ENCODE results near the gene SOWAHA. TPM values are rescaled to one million over a fixed set of nuclear protein-coding genes. Genes with fewer than 3 reads are reported as not detected.

Gene SOWAHA
- total and polyA plus RNA-seq, 2 of the 4 experiments (the other 2 are of a cell fraction): 0.03 TPM; not detected in 1

- CTCF ChIA-PET: no interaction called here
These were observed 40.7 kb downstream of the SOWAHA start for GRCh38 chr5:132853790-132854189.

More at GRCh38 chr5:132853790-132854189, 40.7 kb downstream of the SOWAHA start:
- no CpG with 5 or more reads among the region's 1 CpG for WGBS, 2 experiments (ENCODE audit: extremely low coverage in 2 of 2, insufficient read length in 1 of 2)
- POLR2A ChIA-PET (ENCODE audit: unreplicated experiment): no interaction called here
- no peaks in the 10 kb centered on the region for H3K27me3 ChIP-seq (ENCODE audit: control insufficient read depth, insufficient read depth, low read length)
- H2BK120ac ChIP-seq (ENCODE audit: low read depth, low read length): no peak overlapping the region
- H3K9ac ChIP-seq (ENCODE audit: low read depth, low read length): no peak overlapping the region
- H3K56ac ChIP-seq (ENCODE audit: extremely low read depth, insufficient read depth, low read length): no peak overlapping the region
- H4K20me1 ChIP-seq (ENCODE audit: insufficient read depth, low read length): no peaks in the 10 kb centered on the region
- dilution Hi-C loops (cut with HindIII; ENCODE audit: low sequenced_read_pairs, unreplicated experiment) (no loop called here), intact Hi-C loops (cut with micrococcal nuclease) (no loop called here), in situ Hi-C loops (cut with MboI; ENCODE audit: low sequenced_read_pairs) (no loop called here)
- no peak for DNase-seq
- no peaks in the 10 kb centered on the region for H3K9me3 ChIP-seq (ENCODE audit: control insufficient read depth, insufficient read depth, low read length)
- H4K91ac ChIP-seq (ENCODE audit: insufficient read depth, low read depth, low read length): no peak overlapping the region
- H4K8ac ChIP-seq (ENCODE audit: low read depth in 2 of 2, low read length in 2 of 2): no peak overlapping the region
- no peak overlapping the region for H2BK5ac ChIP-seq (ENCODE audit: low read depth, low read length, poor library complexity, severe bottlenecking)
- H4K5ac ChIP-seq (ENCODE audit: low read depth, low read length): no peak overlapping the region
- no peak overlapping the region for H3K23ac ChIP-seq (ENCODE audit: low read depth, low read length)
- H3K4me2 ChIP-seq (ENCODE audit: low read depth, low read length): no peak overlapping the region
- H2AFZ ChIP-seq (replicated peaks; ENCODE audit: low read length, poor library complexity): no peak overlapping the region
- H2BK20ac ChIP-seq (ENCODE audit: low read depth, low read length): no peak overlapping the region
- H3K4me3 ChIP-seq (ENCODE audit: insufficient read depth, low read depth, low read length): no peak overlapping the region
- H2AK5ac ChIP-seq (ENCODE audit: low read depth, low read length): no peak overlapping the region
- H3K4ac ChIP-seq (ENCODE audit: low read depth, low read length): no peak overlapping the region
- TF ChIP-seq MAFK (IDR thresholded peaks at IDR 0.05; ENCODE audit: low read depth, low read length): no peak
- no peak for TF ChIP-seq CHD1 (IDR thresholded peaks at IDR 0.05; ENCODE audit: low read depth, low read length)
- TF ChIP-seq POLR2A (IDR thresholded peaks at IDR 0.05; ENCODE audit: low read depth, low read length): no peak
- TF ChIP-seq FOS (IDR thresholded peaks at IDR 0.05; ENCODE audit: low read depth, low read length): no peak
- no peaks in the 10 kb centered on the region for H3K36me3 ChIP-seq (ENCODE audit: control insufficient read depth, insufficient read depth, low read length)
- H2AK9ac ChIP-seq (replicated peaks; ENCODE audit: low read depth, low read length, poor library complexity): no peak overlapping the region
- no peak overlapping the region for H3K14ac ChIP-seq (replicated peaks; ENCODE audit: low read depth, low read length)
- no peak overlapping the region for H3K18ac ChIP-seq (ENCODE audit: low read depth, low read length)
- H3K4me1 ChIP-seq (ENCODE audit: control insufficient read depth, insufficient read depth, low read length): peaks cover 3% of the 10 kb centered on the region; the same call in 1 of the 2 replicates
- H3K27ac ChIP-seq (ENCODE audit: insufficient read depth, low read length): no peak overlapping the region
- ATAC-seq (ENCODE audit: low read depth): no peak
- H3K79me1 ChIP-seq (ENCODE audit: low read depth in 1 of 2, low read length in 2 of 2): no peaks in the 10 kb centered on the region
- no TSS peak for BruUV-seq (replicated peaks)
- no peaks in the 10 kb centered on the region for H3K9me1 ChIP-seq (ENCODE audit: insufficient read depth, low read length)
- no peak overlapping the region for H2BK15ac ChIP-seq (ENCODE audit: low read depth, low read length)
